ENCODE data around the gene BCAS3. TPM values are rescaled to one million over a fixed set of nuclear protein-coding genes. Genes with fewer than 3 reads are reported as not detected.
"Not testable (repeated sequence)": the region's sequence is repeated elsewhere in the genome, so short reads cannot be mapped to it uniquely, and the experiment has no call there.

BCAS3 gene
- total and polyA plus RNA-seq, 2 donors (not counting 1 experiment from before 2014, with no cell fraction given) = 13.9 to 73.4 TPM

GRCh38 chr17:61005358-61005757 lies 327.7 kb downstream of the BCAS3 start:
- Histone ChIP-seq H3K4me3 (ENCODE audit: control extremely low read depth in 1 of 5, extremely low read depth in 1 of 5, insufficient read depth in 1 of 5, low read depth in 2 of 5, low read length in 4 of 5) (no peak overlapping the region), H3K4me1 (ENCODE audit: control insufficient read depth in 2 of 2, insufficient read depth in 2 of 2, low read length in 2 of 2) (no peaks in the 10 kb centered on the region), H3K4me2 (replicated peaks; ENCODE audit: low read depth, low read length, poor library complexity, severe bottlenecking) (no peak overlapping the region), H3K9me3 (ENCODE audit: control extremely low read depth in 1 of 3, control insufficient read depth in 2 of 3, insufficient read depth in 1 of 3, low read length in 2 of 3) (no peaks in the 10 kb centered on the region), H3K79me2 (ENCODE audit: control insufficient read depth, insufficient read depth, low read length) (no peaks in the 10 kb centered on the region), H3K36me3 (replicated peaks in 1 of 2; ENCODE audit: control extremely low read depth in 1 of 2, control insufficient read depth in 1 of 2, extremely low read depth in 1 of 2, insufficient read depth in 2 of 2, low read length in 1 of 2) (no peaks in the 10 kb centered on the region), H3K9ac (ENCODE audit: low read length) (no peak overlapping the region), H2AFZ (ENCODE audit: insufficient read depth, low read depth, low read length, poor library complexity, severe bottlenecking) (no peak overlapping the region), H3K27me3 (replicated peaks in 1 of 4; ENCODE audit: control extremely low read depth in 1 of 4, control insufficient read depth in 3 of 4, insufficient read depth in 4 of 4, low read length in 3 of 4) (no peaks in the 10 kb centered on the region), H3K27ac (ENCODE audit: low read length in 2 of 2) (no peak overlapping the region), H4K20me1 (ENCODE audit: control insufficient read depth, insufficient read depth, low read length, poor library complexity, severe bottlenecking) (no peaks in the 10 kb centered on the region)
- intact Hi-C loops (cut with micrococcal nuclease) = no loop called here
- CTCF ChIA-PET = no interaction called here
- WGBS (ENCODE audit: insufficient coverage) = 100% methylated on average over 1 of the region's 5 CpGs
- Mint-ChIP-seq H3K4me1 (no peaks in the 10 kb centered on the region), H3K9me3 (ENCODE audit: insufficient read depth) (no peaks in the 10 kb centered on the region), H3K27ac (no peak overlapping the region), H3K27me3 (no peaks in the 10 kb centered on the region), H3K4me3 (no peak overlapping the region)
- POLR2A ChIA-PET = no interaction called here
- ATAC-seq (ENCODE audit: low read depth) (no peak), DNase-seq (no peak)
- TF ChIP-seq CTCF (IDR thresholded peaks at IDR 0.05) = no peak
- TF ChIP-seq EZH2 (IDR thresholded peaks at IDR 0.05; ENCODE audit: borderline replicate concordance, insufficient read depth, low read depth, low read length, poor library complexity, severe bottlenecking) = no peak

GRCh38 chr17:61005958-61006357 lies 328.3 kb downstream of the BCAS3 start:
- H3K9me3 ChIP-seq (ENCODE audit: control extremely low read depth in 1 of 3, control insufficient read depth in 2 of 3, insufficient read depth in 1 of 3, low read length in 2 of 3); H3K4me1 Mint-ChIP-seq; H3K27ac ChIP-seq (ENCODE audit: low read length in 2 of 2); H3K79me2 ChIP-seq (ENCODE audit: control insufficient read depth, insufficient read depth, low read length); POLR2A ChIA-PET; ATAC-seq (ENCODE audit: low read depth); H3K9ac ChIP-seq (ENCODE audit: low read length); H3K27me3 ChIP-seq (replicated peaks in 1 of 4; ENCODE audit: control extremely low read depth in 1 of 4, control insufficient read depth in 3 of 4, insufficient read depth in 4 of 4, low read length in 3 of 4); CTCF ChIA-PET; H3K4me3 ChIP-seq (ENCODE audit: control extremely low read depth in 1 of 5, extremely low read depth in 1 of 5, insufficient read depth in 1 of 5, low read depth in 2 of 5, low read length in 4 of 5); H3K36me3 ChIP-seq (replicated peaks in 1 of 2; ENCODE audit: control extremely low read depth in 1 of 2, control insufficient read depth in 1 of 2, extremely low read depth in 1 of 2, insufficient read depth in 2 of 2, low read length in 1 of 2); H4K20me1 ChIP-seq (ENCODE audit: control insufficient read depth, insufficient read depth, low read length, poor library complexity, severe bottlenecking); H3K4me2 ChIP-seq (replicated peaks; ENCODE audit: low read depth, low read length, poor library complexity, severe bottlenecking); DNase-seq; intact Hi-C loops (cut with micrococcal nuclease); H3K9me3 Mint-ChIP-seq (ENCODE audit: insufficient read depth); H3K4me1 ChIP-seq (ENCODE audit: control insufficient read depth in 2 of 2, insufficient read depth in 2 of 2, low read length in 2 of 2); H3K27ac Mint-ChIP-seq; H2AFZ ChIP-seq (ENCODE audit: insufficient read depth, low read depth, low read length, poor library complexity, severe bottlenecking); H3K27me3 Mint-ChIP-seq; H3K4me3 Mint-ChIP-seq: not testable (repeated sequence)
- no CpG with 5 or more reads among the region's 3 CpGs for WGBS (ENCODE audit: insufficient coverage)
